Suprapubic skin (tissue), 4 donors: ENCODE measurements around the gene POU3F2. TPM values are rescaled to one million over a fixed set of nuclear protein-coding genes. Genes with fewer than 3 reads are reported as not detected.

Experiments
- DNase-seq, 2 donors: peaks; one replicate each; pipeline ENCODE4 v3.0.0-alpha.2; 2019; ENCODE audit warnings: low spot score in 2 of 2
- H3K27ac ChIP-seq: fragments of 200-600 bp; sonication (generic); one replicate; pipeline ENCODE4 v1.5.1; 2019
- H3K27me3 ChIP-seq: fragments of 200-600 bp; sonication (generic); one replicate; pipeline ENCODE4 v1.5.1; 2019
- H3K36me3 ChIP-seq: fragments of 200-600 bp; sonication (generic); one replicate; pipeline ENCODE4 v1.5.1; 2019
- H3K4me1 ChIP-seq: fragments of 200-600 bp; sonication (generic); one replicate; pipeline ENCODE4 v1.5.1; 2019
- H3K4me3 ChIP-seq: fragments of 200-600 bp; sonication (generic); one replicate; pipeline ENCODE4 v1.5.1; 2019; ENCODE audit warnings: mild to moderate bottlenecking
- H3K9me3 ChIP-seq: fragments of 200-600 bp; sonication (generic); one replicate; pipeline ENCODE4 v1.5.1; 2019
- CTCF ChIP-seq, 2 donors: fragments of 200-600 bp in 1 of 2; fragments of 450-650 bp in 1 of 2; sonication (generic) in 1 of 2; IDR thresholded peaks; one replicate each; pipeline ENCODE4 v1.5.1; 2016 to 2019; ENCODE audit warnings: antibody characterized with exemption in 2 of 2, mild to moderate bottlenecking in 1 of 2, moderate library complexity in 1 of 2
- EP300 ChIP-seq: sonication (generic); formaldehyde crosslinking; IDR thresholded peaks from one replicate; pipeline ENCODE4 v1.6.1; 2017; ENCODE audit warnings: antibody characterized with exemption
- POLR2A ChIP-seq, 2 donors: fragments of 450-650 bp; IDR thresholded peaks; one replicate each; pipeline ENCODE4 v1.6.1; 2017; ENCODE audit warnings: antibody characterized with exemption in 2 of 2, mild to moderate bottlenecking in 2 of 2, moderate library complexity in 2 of 2
- POLR2AphosphoS5 ChIP-seq, 3 donors: sonication (generic); formaldehyde crosslinking; IDR thresholded peaks; one replicate each; pipeline ENCODE4 v1.6.1; 2017; ENCODE audit warnings: antibody characterized with exemption in 3 of 3
- WGBS: methylation state at CpG from one replicate; pipeline ENCODE4 v1.1.5; 2018; 5-methylcytosine and 5-hydroxymethylcytosine counted together
- total RNA-seq, 4 donors: library from RNA; depleted of rRNA; stranded (reverse); fragments of >200 nt; gene quantifications; one replicate each; pipeline ENCODE4 v1.1.0, GENCODE V29; 2016

POU3F2 gene
- total RNA-seq, 4 donors from 2014 or later, result not detected

DNA sequence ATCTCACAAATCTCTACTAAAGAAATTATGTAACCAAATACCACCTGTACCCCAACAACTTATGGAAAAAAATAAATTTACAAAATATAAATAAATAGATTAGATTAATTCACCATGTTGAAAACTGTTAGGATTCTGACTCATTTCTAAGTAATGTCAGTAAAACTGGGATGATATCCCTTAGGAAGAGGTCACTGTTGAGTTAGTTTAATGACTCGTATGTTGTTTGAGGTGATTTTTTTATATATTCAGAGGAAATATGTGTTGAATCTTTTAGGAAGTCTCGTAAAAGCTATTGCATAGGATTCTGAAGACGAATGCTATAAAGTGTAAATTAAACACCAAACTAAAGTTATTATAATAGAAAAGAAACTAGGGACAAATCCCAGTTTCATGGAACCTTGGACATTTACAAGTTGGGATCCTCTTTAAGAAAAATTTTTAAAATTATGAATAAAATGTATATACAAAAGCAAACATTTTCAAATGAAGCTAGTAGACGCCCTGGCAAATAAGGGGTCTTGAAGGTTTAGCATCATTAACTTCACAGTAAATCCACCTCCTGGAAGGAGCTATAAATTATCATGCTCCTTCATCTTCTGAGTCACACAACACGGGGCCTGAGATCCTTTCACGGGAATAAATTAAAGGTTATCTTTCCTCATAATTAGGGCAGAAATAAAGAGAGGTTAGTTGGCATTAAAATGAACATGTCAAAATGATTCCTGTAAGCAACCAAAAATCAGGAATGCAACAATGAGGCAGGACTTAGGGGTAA, 37.0 kb upstream of the POU3F2 start:
- Histone ChIP-seq H3K36me3 (no peaks in the 10 kb centered on the region), H3K4me3 (no peak overlapping the region), H3K9me3 (no peaks in the 10 kb centered on the region), H3K27ac (no peak overlapping the region), H3K27me3 (peaks cover 4% of the 10 kb centered on the region), H3K4me1 (no peaks in the 10 kb centered on the region)
- no peak for DNase-seq
- TF ChIP-seq POLR2AphosphoS5 (IDR thresholded peaks at IDR 0.05) (no peak), CTCF (IDR thresholded peaks at IDR 0.05) (no peak), EP300 (no peak), POLR2A (IDR thresholded peaks at IDR 0.05) (no peak)
- 62% methylated on average over 6 of the region's 6 CpGs for WGBS

DNA sequence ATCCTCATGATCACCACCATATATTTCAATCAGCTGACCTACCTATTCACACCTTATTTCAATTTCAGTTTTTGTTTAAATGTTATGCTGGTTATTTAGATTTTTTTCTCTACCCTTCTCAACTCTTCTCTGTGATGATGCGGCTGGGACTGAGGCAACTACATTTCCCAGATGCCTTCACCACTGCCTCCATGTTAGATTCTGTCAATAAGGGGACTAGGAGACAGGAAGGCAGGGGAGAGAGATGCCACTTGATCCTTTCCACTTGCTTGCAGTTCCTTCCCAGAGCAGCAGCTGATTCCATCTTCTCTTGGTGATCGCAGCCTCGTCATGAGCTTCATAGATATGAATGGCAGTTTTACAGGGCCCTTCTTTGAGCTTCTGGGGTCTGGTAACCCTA, 33.5 kb upstream of the POU3F2 start:
- H3K36me3 ChIP-seq, result no peaks in the 10 kb centered on the region
- H3K27ac ChIP-seq, result no peak overlapping the region
- no peak for DNase-seq
- H3K4me1 ChIP-seq, result no peaks in the 10 kb centered on the region
- WGBS, result 92% methylated on average over 3 of the region's 3 CpGs
- H3K4me3 ChIP-seq, result no peak overlapping the region
- TF ChIP-seq POLR2AphosphoS5 (IDR thresholded peaks at IDR 0.05), result no peak
- TF ChIP-seq POLR2A (IDR thresholded peaks at IDR 0.05), result no peak
- no peak for TF ChIP-seq CTCF (IDR thresholded peaks at IDR 0.05)
- TF ChIP-seq EP300, result no peak
- H3K27me3 ChIP-seq, result peaks cover under 1% of the 10 kb centered on the region
- H3K9me3 ChIP-seq, result no peaks in the 10 kb centered on the region

DNA sequence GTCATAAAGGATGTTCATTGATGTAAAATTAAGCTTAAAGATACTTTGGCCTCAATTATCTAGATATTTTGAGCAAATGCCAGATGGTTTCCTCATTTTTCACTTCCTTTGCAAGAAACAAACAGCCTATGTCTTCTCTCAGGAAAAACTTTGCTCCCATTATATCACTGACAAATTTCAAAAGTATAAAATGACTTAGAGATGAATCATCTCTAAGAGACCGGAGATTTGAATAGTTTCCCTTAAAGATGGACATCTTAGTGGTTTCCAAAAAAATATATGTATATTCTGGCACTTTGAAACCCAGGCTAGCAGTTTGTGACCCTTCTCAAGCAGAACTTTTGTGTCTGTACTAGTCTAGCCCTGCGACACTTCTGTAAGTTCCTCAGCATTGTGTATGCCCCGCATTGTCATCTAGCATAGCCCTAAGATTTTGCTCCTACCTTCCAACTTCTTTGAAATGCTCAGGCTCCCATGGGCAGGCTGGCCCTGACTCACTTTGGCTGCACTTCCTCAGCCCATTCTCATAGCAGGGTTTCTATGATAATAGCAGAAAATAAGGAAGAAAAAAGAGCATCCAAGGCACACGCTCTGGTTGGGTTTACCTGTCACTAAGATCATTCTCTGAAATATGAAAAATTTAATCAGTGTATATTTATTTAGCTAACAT, 25.7 kb upstream of the POU3F2 start:
- H3K4me3 ChIP-seq, result no peak overlapping the region
- TF ChIP-seq POLR2A (IDR thresholded peaks at IDR 0.05) (no peak), EP300 (no peak), CTCF (IDR thresholded peaks at IDR 0.05) (no peak), POLR2AphosphoS5 (IDR thresholded peaks at IDR 0.05) (no peak)
- no peak for DNase-seq
- H3K36me3 ChIP-seq, result no peaks in the 10 kb centered on the region
- H3K27me3 ChIP-seq, result no peaks in the 10 kb centered on the region
- 76% methylated on average over 4 of the region's 4 CpGs for WGBS
- H3K27ac ChIP-seq, result no peak overlapping the region
- no peaks in the 10 kb centered on the region for H3K9me3 ChIP-seq
- no peaks in the 10 kb centered on the region for H3K4me1 ChIP-seq

DNA sequence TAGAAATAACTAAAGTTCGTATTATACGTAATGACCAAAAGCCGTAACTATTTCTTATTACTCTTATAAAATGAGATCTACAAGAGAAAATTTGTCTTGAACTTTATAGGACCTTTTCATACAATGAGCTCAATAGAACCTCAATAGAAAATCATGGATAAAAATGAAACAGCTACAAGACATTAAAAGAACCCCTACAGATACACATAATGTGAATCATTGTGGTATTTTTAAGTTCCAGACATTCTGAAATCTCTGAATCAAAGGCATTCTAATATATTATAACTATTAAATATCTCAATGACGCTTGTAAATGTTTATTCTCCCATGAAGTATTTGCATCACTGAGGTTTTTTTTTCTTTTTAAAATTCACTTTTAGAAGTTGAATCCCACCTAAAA, 22.2 kb upstream of the POU3F2 start:
- peaks cover 6% of the 10 kb centered on the region for H3K27me3 ChIP-seq
- TF ChIP-seq EP300, result no peak
- no peak for TF ChIP-seq CTCF (IDR thresholded peaks at IDR 0.05)
- TF ChIP-seq POLR2A (IDR thresholded peaks at IDR 0.05), result no peak
- no peak for TF ChIP-seq POLR2AphosphoS5 (IDR thresholded peaks at IDR 0.05)
- H3K9me3 ChIP-seq, result no peaks in the 10 kb centered on the region
- H3K4me3 ChIP-seq, result no peak overlapping the region
- no peak for DNase-seq
- no peak overlapping the region for H3K27ac ChIP-seq
- WGBS, result 92% methylated on average over 4 of the region's 4 CpGs
- no peaks in the 10 kb centered on the region for H3K36me3 ChIP-seq
- H3K4me1 ChIP-seq, result no peaks in the 10 kb centered on the region

GRCh38 chr6:98816799-98817198, 17.6 kb upstream of the POU3F2 start:
- no peaks in the 10 kb centered on the region for H3K4me1 ChIP-seq
- H3K27ac ChIP-seq, result no peak overlapping the region
- no peak overlapping the region for H3K4me3 ChIP-seq
- no peaks in the 10 kb centered on the region for H3K36me3 ChIP-seq
- DNase-seq, result no peak
- TF ChIP-seq EP300 (no peak), POLR2A (IDR thresholded peaks at IDR 0.05) (no peak), CTCF (IDR thresholded peaks at IDR 0.05) (no peak), POLR2AphosphoS5 (IDR thresholded peaks at IDR 0.05) (no peak)
- peaks cover 30% of the 10 kb centered on the region for H3K27me3 ChIP-seq
- no peaks in the 10 kb centered on the region for H3K9me3 ChIP-seq
